Liver (tissue), 3 donors: Measurements from ENCODE around the gene CITED1.

Experiments used
- ATF3 ChIP-seq: IDR thresholded peaks from 2 replicates; pipeline ENCODE4 v1.6.1; 2016; ENCODE audit warnings: antibody characterized with exemption
- CTCF ChIP-seq: fragments of 150-350 bp; IDR thresholded peaks from 2 replicates; pipeline ENCODE4 v1.5.1; 2017; ENCODE audit warnings: improper control_type of control experiment, low read depth, low read length; ENCODE audit not compliant: missing input control
- FOXA1 ChIP-seq: IDR thresholded peaks from 2 replicates; pipeline ENCODE4 v1.6.1; 2016; ENCODE audit warnings: antibody characterized with exemption
- GABPA ChIP-seq, 2 donors: IDR thresholded peaks in 1 of 2; conservative IDR thresholded peaks in 1 of 2; 2 replicates each; pipeline ENCODE4 v1.6.1; 2016; ENCODE audit warnings: antibody characterized with exemption in 2 of 2, mild to moderate bottlenecking in 1 of 2, moderate library complexity in 1 of 2
- JUND ChIP-seq, 2 donors: IDR thresholded peaks; 2 replicates each; pipeline ENCODE4 v1.6.1; 2016; ENCODE audit warnings: antibody characterized with exemption in 2 of 2
- NR2F2 ChIP-seq: IDR thresholded peaks from 2 replicates; pipeline ENCODE4 v1.6.1; 2016; ENCODE audit warnings: antibody characterized with exemption
- REST ChIP-seq: IDR thresholded peaks from 2 replicates; pipeline ENCODE4 v1.6.1; 2016; ENCODE audit warnings: antibody characterized with exemption, mild to moderate bottlenecking
- TAF1 ChIP-seq: conservative IDR thresholded peaks from 2 replicates; pipeline ENCODE4 v1.6.1; 2016; ENCODE audit warnings: antibody characterized with exemption, mild to moderate bottlenecking
- donor health status: healthy.
- donor health status: healthy.

DNA sequence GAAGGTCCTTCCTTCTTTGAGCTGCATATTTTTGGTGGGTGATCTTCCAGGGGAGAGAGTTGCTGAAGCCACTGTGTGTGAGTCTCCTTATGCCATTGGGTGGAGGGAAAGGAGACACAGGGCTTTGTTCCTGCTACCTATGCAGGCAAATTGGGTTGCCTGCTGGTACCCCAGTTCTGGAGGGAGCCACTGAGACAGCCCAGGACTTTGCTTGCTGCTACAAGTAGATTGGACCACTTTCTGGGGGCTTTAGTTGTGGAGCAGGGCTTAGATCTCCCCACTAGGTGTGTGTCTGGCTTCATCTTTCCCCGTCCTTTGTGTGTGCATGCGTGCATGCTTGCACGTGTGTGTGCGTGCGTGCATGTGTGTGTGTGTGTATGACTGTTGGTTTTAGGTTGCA is 10.0 kb downstream of the CITED1 start:
- TF ChIP-seq TAF1 (no peak), CTCF (no peak), JUND (IDR thresholded peaks at IDR 0.05) (no peak), GABPA (IDR thresholded peaks at IDR 0.05 in 1 of 2, conservative IDR thresholded peaks at IDR 0.05 in 1 of 2) (no peak), FOXA1 (no peak), ATF3 (no peak), REST (no peak), NR2F2 (no peak)
